Activated B cell treated with CpG ODN at 0.5 μM for 24 hours (primary cell): ENCODE data around the gene KRT76. TPM values are rescaled to one million over a fixed set of nuclear protein-coding genes. Genes with fewer than 3 reads are reported as not detected.
"Not testable (repeated sequence)": the region's sequence is repeated elsewhere in the genome, so short reads cannot be mapped to it uniquely, and the experiment has no call there.

Experiments
- ATAC-seq: fragments of 200-7000 bp; cut with Tn5 transposase; one replicate; pipeline ENCODE4 v1.10.0; 2021; ENCODE audit warnings: low read depth, mild to moderate bottlenecking, moderate library complexity
- CTCF ChIA-PET: fragments of 350-600 bp; sonication (Branson Sonifier 250); formaldehyde crosslinking; loops from one replicate; lab custom pipeline; 2021; ENCODE audit warnings: antibody characterized with exemption; lab: Charles Lee
- POLR2A ChIA-PET: fragments of 350-600 bp; sonication (Branson Sonifier 250); formaldehyde crosslinking; loops from one replicate; lab custom pipeline; 2021; ENCODE audit warnings: antibody characterized with exemption; lab: Charles Lee
- DNase-seq: peaks from one replicate; pipeline ENCODE4 v3.0.0; 2022
- H3K27ac Mint-ChIP-seq: one replicate; pipeline ENCODE4 v1.8.0; 2020; ENCODE audit warnings: mixed read lengths
- H3K27me3 Mint-ChIP-seq: one replicate; pipeline ENCODE4 v1.8.0; 2021; ENCODE audit warnings: mixed read lengths
- H3K36me3 Mint-ChIP-seq: one replicate; pipeline ENCODE4 v1.8.0; 2021; ENCODE audit warnings: low read depth, mixed read lengths
- H3K4me1 Mint-ChIP-seq: one replicate; pipeline ENCODE4 v1.8.0; 2021; ENCODE audit warnings: mixed read lengths
- H3K4me3 Mint-ChIP-seq: one replicate; pipeline ENCODE4 v1.8.0; 2020; ENCODE audit warnings: mild to moderate bottlenecking, mixed read lengths
- H3K9me3 Mint-ChIP-seq: one replicate; pipeline ENCODE4 v1.8.0; 2020; ENCODE audit warnings: mixed read lengths
- intact Hi-C: fragments of 100-400 bp; cut with micrococcal nuclease; formaldehyde crosslinking; loops from one replicate; pipeline ENCODE4 v1.15.1; 2024
- total RNA-seq: library from RNA; stranded (reverse); gene quantifications from 2 replicates; pipeline ENCODE4 v1.2.3, GENCODE V29; 2022
- TF ChIP-seq, protein P1 (sequence below): fragments of 200-600 bp; IDR thresholded peaks from one replicate; pipeline ENCODE4 v1.8.0; 2022; ENCODE audit warnings: antibody characterized with exemption, mild to moderate bottlenecking

The KRT76 gene
- total RNA-seq, 1 donor from 2014 or later, result not detected

DNA sequence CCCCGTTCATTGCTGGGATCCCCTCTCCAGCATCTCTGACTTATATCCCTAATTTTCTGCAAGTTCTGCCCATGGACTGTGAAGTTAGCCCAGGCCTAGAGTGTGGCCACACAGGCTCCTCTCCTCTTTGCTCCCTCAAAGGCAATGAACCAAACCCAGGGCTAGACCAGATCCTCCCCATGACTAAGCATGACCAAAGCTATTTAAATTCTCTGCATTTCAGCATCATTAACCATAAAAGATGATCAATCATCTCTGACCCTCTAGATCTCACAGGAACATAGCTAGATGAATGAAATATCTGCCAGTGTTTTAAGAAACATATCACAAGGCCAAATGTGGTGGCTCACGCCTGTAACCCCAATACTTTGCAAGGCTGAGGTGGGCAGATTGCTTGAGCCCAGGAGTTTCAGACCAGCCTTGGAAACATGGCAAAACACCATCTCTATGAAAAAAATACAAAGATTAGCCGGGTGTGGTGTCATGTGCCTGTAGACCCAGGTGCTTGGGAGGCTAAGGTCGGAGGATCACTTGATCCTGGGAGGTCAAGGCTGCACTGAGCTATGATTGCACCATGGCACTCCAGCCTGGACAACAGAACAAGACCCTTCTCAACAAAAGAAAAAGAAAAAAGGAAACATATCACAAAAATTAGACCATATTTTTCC is 21.0 kb upstream of the KRT76 start:
- ATAC-seq (no peak), DNase-seq (no peak)
- CTCF ChIA-PET, result no interaction called here
- Mint-ChIP-seq H3K27me3 (peaks cover 9% of the 10 kb centered on the region), H3K4me1 (no peaks in the 10 kb centered on the region), H3K27ac (no peak overlapping the region), H3K9me3 (no peaks in the 10 kb centered on the region), H3K4me3 (no peak overlapping the region), H3K36me3 (no peaks in the 10 kb centered on the region)
- intact Hi-C loops, result no loop called here
- POLR2A ChIA-PET, result no interaction called here
- TF ChIP-seq, protein P1, sequence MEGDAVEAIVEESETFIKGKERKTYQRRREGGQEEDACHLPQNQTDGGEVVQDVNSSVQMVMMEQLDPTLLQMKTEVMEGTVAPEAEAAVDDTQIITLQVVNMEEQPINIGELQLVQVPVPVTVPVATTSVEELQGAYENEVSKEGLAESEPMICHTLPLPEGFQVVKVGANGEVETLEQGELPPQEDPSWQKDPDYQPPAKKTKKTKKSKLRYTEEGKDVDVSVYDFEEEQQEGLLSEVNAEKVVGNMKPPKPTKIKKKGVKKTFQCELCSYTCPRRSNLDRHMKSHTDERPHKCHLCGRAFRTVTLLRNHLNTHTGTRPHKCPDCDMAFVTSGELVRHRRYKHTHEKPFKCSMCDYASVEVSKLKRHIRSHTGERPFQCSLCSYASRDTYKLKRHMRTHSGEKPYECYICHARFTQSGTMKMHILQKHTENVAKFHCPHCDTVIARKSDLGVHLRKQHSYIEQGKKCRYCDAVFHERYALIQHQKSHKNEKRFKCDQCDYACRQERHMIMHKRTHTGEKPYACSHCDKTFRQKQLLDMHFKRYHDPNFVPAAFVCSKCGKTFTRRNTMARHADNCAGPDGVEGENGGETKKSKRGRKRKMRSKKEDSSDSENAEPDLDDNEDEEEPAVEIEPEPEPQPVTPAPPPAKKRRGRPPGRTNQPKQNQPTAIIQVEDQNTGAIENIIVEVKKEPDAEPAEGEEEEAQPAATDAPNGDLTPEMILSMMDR, result no peak

DNA sequence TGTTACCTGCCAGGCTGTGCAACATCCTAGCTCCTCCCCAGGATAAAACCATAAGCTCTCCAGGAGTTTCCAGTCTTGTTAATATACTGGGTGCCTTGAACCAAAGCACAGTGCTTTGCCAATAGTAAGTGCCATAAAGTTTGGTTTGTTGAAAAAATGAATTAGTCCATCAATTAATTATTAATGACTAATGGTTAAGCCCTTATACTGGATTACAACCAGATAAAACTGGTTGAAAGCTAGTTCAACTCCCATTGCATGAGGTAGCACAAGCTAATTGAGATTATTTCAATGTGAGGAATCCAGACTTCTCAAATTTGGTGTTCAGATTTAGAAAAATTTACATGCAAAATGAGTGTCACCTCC is 20.4 kb upstream of the KRT76 start:
- CTCF ChIA-PET, result no interaction called here
- DNase-seq (no peak), ATAC-seq (no peak)
- POLR2A ChIA-PET, result no interaction called here
- no peaks in the 10 kb centered on the region for H3K9me3 Mint-ChIP-seq
- no peak overlapping the region for H3K4me3 Mint-ChIP-seq
- H3K36me3 Mint-ChIP-seq, result no peaks in the 10 kb centered on the region
- H3K27me3 Mint-ChIP-seq, result peaks cover 9% of the 10 kb centered on the region
- TF ChIP-seq, protein P1, result no peak
- no peaks in the 10 kb centered on the region for H3K4me1 Mint-ChIP-seq
- no peak overlapping the region for H3K27ac Mint-ChIP-seq
- intact Hi-C loops, result no loop called here

DNA sequence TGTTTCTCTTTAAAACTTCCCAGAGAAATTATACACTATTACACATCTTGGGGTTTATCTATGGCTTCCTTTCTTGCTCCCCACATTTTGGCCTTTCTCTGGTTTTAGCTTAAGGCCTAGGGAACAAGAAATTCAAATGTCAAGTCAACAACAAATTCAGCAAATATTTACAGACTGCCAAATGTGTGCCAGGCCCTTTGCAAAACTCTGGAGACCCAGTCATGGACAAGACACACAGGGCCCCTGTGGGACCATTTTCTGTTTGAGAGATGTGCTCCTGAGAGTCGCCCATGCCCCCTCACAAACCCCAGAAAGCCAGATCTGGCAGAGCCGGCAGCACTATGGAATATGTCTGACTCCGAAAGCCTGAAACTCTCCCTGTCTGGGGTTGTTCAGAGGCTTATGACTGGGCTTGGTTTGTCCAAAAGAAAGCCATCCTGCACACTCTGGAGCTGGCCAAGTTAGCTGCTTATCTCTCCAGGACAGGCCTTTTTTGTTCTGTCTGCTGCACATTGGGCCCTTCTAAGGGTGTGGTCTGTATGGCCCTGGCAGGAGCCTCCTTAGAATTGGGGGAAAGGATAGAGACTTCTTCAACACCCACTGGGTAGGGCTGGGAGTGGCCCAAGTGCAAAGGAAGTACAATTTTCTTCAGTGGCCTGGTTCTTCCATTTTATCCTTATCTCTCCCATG is 19.8 kb upstream of the KRT76 start:
- TF ChIP-seq, protein P1, result no peak
- no peak for DNase-seq
- intact Hi-C loops, result no loop called here
- Mint-ChIP-seq H3K36me3 (no peaks in the 10 kb centered on the region), H3K9me3 (no peaks in the 10 kb centered on the region), H3K27me3 (peaks cover 9% of the 10 kb centered on the region), H3K27ac (no peak overlapping the region), H3K4me3 (no peak overlapping the region), H3K4me1 (no peaks in the 10 kb centered on the region)
- ChIA-PET CTCF (no interaction called here), POLR2A (no interaction called here)
- no peak for ATAC-seq

DNA sequence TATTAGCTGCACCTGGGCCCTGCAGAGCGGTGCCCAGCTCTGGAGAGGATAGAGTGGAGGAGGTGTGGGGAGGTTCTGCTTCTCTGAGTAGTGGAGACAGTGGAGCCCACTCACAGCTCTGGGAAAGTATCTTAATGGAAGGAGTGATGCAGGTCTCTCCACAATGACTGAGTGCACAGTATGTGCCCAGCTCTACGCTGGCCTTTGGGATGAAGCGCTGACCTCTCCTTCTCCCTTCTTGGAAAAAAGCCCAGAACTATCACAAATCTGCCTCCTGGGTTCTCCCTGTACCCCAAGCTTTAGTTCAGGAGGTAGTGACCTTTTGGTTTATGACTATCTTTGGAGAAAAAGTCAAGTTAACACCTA is 19.3 kb upstream of the KRT76 start:
- no peaks in the 10 kb centered on the region for H3K4me1 Mint-ChIP-seq
- POLR2A ChIA-PET, result no interaction called here
- DNase-seq, result no peak
- no peak for ATAC-seq
- H3K4me3 Mint-ChIP-seq, result no peak overlapping the region
- intact Hi-C loops, result no loop called here
- H3K27ac Mint-ChIP-seq, result no peak overlapping the region
- CTCF ChIA-PET, result interaction anchor here (0.9 kb wide), 1 partner anchor 639 kb away, joined by 3 read pairs; no protein-coding TSS in a partner anchor
- H3K27me3 Mint-ChIP-seq, result peaks cover 12% of the 10 kb centered on the region
- no peaks in the 10 kb centered on the region for H3K36me3 Mint-ChIP-seq
- TF ChIP-seq, protein P1, result no peak
- H3K9me3 Mint-ChIP-seq, result no peaks in the 10 kb centered on the region

DNA sequence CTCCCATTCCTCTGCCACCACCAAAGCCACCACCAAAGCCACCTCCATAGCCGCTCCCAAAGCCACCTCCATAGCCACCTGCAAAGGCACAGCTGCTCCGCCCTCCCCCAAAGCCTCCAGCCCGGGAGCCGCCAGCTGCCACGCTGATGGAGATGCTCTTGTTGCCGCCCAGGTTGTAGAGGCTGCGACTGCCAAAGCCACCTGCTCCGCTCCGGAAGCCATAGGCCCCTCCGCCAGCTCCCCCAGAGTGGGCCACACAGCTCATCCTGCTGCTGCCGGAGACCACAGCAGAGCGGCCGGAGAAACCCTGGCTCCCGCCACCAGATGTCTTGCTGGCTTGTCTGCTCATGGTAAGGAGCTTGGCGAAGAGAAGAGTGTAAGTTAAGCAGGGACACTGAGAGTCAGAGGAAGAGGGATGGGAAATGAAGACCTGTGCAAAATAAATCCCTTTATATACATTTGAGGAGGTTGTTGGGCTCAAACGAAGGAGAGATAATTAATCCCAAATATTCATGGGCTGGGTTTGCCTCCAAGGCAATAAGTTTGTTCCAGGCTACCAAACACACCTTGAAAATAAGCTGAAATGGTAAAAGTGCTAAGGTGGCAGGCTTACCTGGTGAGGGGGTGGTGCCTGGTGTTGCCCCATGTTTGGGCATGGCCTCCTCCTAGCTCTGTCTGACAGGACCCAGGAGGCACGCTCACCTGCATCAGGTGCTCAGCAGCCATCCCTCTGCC is 18.7 kb upstream of the KRT76 start, which contains the start of gene KRT3:
Gene KRT3 (minus strand): TSS at position 424 of the 735 bp plus-strand sequence. CDS start 75 bp downstream, at position 349.
- intact Hi-C loops, result no loop called here
- peaks cover 13% of the 10 kb centered on the region for H3K27me3 Mint-ChIP-seq
- H3K36me3 Mint-ChIP-seq, result no peaks in the 10 kb centered on the region
- H3K9me3 Mint-ChIP-seq, result no peaks in the 10 kb centered on the region
- H3K4me3 Mint-ChIP-seq, result no peak within 1 kb of the TSS
- POLR2A ChIA-PET, result no interaction called here
- CTCF ChIA-PET, result interaction anchor here (0.9 kb wide), 1 partner anchor 639 kb away, joined by 3 read pairs; no protein-coding TSS in a partner anchor
- ATAC-seq (no peak), DNase-seq (no peak)
- H3K27ac Mint-ChIP-seq, result no peak within 1 kb of the TSS
- no peaks in the 10 kb centered on the region for H3K4me1 Mint-ChIP-seq
- TF ChIP-seq, protein P1, result no peak

DNA sequence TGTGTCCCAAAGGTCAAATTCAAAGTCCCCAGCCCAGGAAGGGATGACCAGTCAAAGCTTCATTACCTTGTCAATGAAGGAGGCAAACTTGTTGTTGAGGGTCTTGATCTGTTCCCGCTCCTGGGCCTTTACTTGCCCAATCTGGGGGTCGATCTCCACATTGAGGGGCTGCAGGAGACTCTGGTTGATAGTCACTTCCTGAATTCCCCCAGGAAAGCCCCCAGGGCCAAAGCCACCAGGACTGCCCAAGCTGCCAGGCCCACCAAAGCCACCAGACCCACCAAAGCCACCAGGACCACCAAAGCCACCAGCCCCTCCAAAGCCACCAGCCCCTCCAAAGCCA is 18.2 kb upstream of the KRT76 start:
- intact Hi-C loops, result not testable (repeated sequence)

More for the DNA sequence above, 18.2 kb upstream of the KRT76 start:
- CTCF ChIA-PET, H3K36me3 Mint-ChIP-seq, H3K4me1 Mint-ChIP-seq, H3K4me3 Mint-ChIP-seq, H3K9me3 Mint-ChIP-seq, POLR2A ChIA-PET, H3K27ac Mint-ChIP-seq, DNase-seq, ATAC-seq: not testable (repeated sequence)
- peaks cover 18% of the 10 kb centered on the region for H3K27me3 Mint-ChIP-seq
